Amniotic epithelial cell (primary cell): ENCODE data around the gene AADACL4.
A peak's percentile ranks its signal among the peaks of the same experiment; 100 is the strongest.
"Not testable (repeated sequence)": the region's sequence is repeated elsewhere in the genome, so short reads cannot be mapped to it uniquely, and the experiment has no call there.

ENCODE experiments used
- DNase-seq: peaks from one replicate; pipeline ENCODE4 v3.0.0-alpha.2; 2010; ENCODE audit warnings: low read depth

Gene AADACL4

GRCh38 chr1:12658531-12659453 is 14.9 kb downstream of the AADACL4 start:
- DNase-seq = peak; percentile 70

GRCh38 chr1:12661606-12662219 is 17.8 kb downstream of the AADACL4 start:
- DNase-seq = no peak

GRCh38 chr1:12662556-12662955 is 18.7 kb downstream of the AADACL4 start:
- no peak for DNase-seq

- peak; percentile 31 for DNase-seq
Measured at GRCh38 chr1:12665511-12665910, 21.6 kb downstream of the AADACL4 start.

- DNase-seq = peak; percentile 26
Measured at GRCh38 chr1:12666141-12666735, 22.4 kb downstream of the AADACL4 start.

- DNase-seq = peak; percentile 7
Measured at GRCh38 chr1:12669529-12670068, 25.7 kb downstream of the AADACL4 start.

- DNase-seq = no peak
Measured at GRCh38 chr1:12674358-12674757, 30.5 kb downstream of the AADACL4 start.

GRCh38 chr1:12676122-12676521 is 32.2 kb downstream of the AADACL4 start:
- DNase-seq = not testable (repeated sequence)

- DNase-seq = no peak
Measured at GRCh38 chr1:12677565-12677964, 33.7 kb downstream of the AADACL4 start.

- no peak for DNase-seq
Measured at GRCh38 chr1:12678350-12678749, 34.5 kb downstream of the AADACL4 start.

- no peak for DNase-seq
Measured at GRCh38 chr1:12678820-12679219, 34.9 kb downstream of the AADACL4 start.

- no peak for DNase-seq
Measured at GRCh38 chr1:12690156-12690555, 46.3 kb downstream of the AADACL4 start.

- DNase-seq = no peak
Measured at GRCh38 chr1:12692967-12693782, 49.3 kb downstream of the AADACL4 start.

GRCh38 chr1:12696658-12697057 is 52.8 kb downstream of the AADACL4 start:
- DNase-seq = no peak

- no peak for DNase-seq
Measured at GRCh38 chr1:12697397-12697796, 53.5 kb downstream of the AADACL4 start.

GRCh38 chr1:12703821-12704451 is 60.1 kb downstream of the AADACL4 start:
- DNase-seq = no peak

GRCh38 chr1:12706061-12706460 is 62.2 kb downstream of the AADACL4 start:
- DNase-seq = no peak

- no peak for DNase-seq
Measured at GRCh38 chr1:12708396-12709090, 64.7 kb downstream of the AADACL4 start.

- DNase-seq = peak; percentile 27
Measured at GRCh38 chr1:12709091-12709491, 65.2 kb downstream of the AADACL4 start.

- no peak for DNase-seq
Measured at GRCh38 chr1:12709696-12710095, 65.8 kb downstream of the AADACL4 start.

GRCh38 chr1:12711536-12711935 is 67.7 kb downstream of the AADACL4 start:
- DNase-seq = no peak
